BE2C (cell line): Measurements from ENCODE around the gene ACBD6.

Experiments
- DNase-seq: peaks from one replicate; pipeline ENCODE4 v3.0.0-alpha.2; 2020
- H3K27me3 ChIP-seq: fragments of 250-450 bp; sonication (Bioruptor Pico); 2 replicates; pipeline ENCODE4 v1.5.1; 2020; ENCODE audit warnings: mild to moderate bottlenecking
- H3K36me3 ChIP-seq: fragments of 250-450 bp; sonication (Bioruptor Pico); 2 replicates; pipeline ENCODE4 v1.5.1; 2020; ENCODE audit warnings: mild to moderate bottlenecking
- H3K4me1 ChIP-seq: fragments of 250-450 bp; sonication (Bioruptor Pico); 2 replicates; pipeline ENCODE4 v1.5.1; 2020
- H3K4me3 ChIP-seq: 2 replicates; pipeline ENCODE4 v1.5.1; 2011; ENCODE audit warnings: low read depth, low read length
- H3K9me3 ChIP-seq: fragments of 250-450 bp; sonication (Bioruptor Pico); 2 replicates; pipeline ENCODE4 v1.5.1; 2020
- TF ChIP-seq, protein P1 (sequence below): IDR thresholded peaks from 2 replicates; pipeline ENCODE4 v1.5.1; 2012; ENCODE audit warnings: mild to moderate bottlenecking, low read depth, low read length

Gene ACBD6

DNA sequence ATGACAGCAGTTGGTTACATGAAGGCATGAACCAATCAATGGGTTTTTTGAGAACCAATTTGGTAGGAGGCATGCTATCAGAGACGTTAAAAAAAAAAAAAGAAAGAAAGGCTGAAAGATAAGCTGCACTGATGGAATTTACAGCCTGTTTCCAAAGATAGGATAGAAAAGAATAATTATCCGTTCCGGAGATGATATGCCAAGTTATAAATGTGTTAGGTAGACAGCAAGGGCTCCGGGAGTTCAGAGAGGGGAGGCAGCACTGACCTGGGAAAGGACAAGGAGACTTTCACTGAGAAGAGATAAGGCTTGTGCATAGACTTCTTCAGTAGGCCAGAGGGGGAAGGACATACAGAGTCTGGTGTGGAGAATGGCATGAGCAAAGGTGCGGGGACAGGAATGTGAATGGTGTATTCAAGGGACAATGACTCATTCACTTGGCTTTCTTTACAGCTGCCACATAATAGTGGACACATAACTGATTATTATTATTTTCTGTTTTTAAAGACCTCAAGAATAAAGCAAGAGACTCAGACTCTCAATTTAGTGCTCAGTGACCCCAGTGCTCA is 24.8 kb upstream of the ACBD6 start:
- TF ChIP-seq, protein P1, sequence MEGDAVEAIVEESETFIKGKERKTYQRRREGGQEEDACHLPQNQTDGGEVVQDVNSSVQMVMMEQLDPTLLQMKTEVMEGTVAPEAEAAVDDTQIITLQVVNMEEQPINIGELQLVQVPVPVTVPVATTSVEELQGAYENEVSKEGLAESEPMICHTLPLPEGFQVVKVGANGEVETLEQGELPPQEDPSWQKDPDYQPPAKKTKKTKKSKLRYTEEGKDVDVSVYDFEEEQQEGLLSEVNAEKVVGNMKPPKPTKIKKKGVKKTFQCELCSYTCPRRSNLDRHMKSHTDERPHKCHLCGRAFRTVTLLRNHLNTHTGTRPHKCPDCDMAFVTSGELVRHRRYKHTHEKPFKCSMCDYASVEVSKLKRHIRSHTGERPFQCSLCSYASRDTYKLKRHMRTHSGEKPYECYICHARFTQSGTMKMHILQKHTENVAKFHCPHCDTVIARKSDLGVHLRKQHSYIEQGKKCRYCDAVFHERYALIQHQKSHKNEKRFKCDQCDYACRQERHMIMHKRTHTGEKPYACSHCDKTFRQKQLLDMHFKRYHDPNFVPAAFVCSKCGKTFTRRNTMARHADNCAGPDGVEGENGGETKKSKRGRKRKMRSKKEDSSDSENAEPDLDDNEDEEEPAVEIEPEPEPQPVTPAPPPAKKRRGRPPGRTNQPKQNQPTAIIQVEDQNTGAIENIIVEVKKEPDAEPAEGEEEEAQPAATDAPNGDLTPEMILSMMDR: no peak
- Histone ChIP-seq H3K4me1 (peaks cover 4% of the 10 kb centered on the region; the same call in 1 of the 2 replicates), H3K9me3 (no peaks in the 10 kb centered on the region), H3K4me3 (no peak overlapping the region), H3K27me3 (no peaks in the 10 kb centered on the region), H3K36me3 (no peaks in the 10 kb centered on the region)
- no peak for DNase-seq

DNA sequence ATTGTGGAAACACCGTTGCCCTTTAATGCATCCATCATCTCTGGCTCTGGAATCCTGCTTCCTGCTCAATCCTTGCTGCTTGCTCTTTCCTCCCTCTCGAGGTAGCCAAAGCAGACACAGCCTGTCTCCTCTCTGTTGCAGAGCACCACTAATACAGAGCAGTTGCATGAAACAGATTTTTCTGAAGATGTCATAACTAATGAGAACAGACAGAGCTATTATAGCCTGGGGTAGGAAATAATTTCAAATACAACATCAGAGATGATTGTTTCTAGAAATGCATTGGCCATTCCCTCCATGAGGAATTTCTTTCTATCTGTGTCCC is 23.3 kb upstream of the ACBD6 start:
- Histone ChIP-seq H3K4me1 (peaks cover 4% of the 10 kb centered on the region; the same call in 1 of the 2 replicates), H3K27me3 (no peaks in the 10 kb centered on the region), H3K4me3 (no peak overlapping the region), H3K9me3 (no peaks in the 10 kb centered on the region), H3K36me3 (no peaks in the 10 kb centered on the region)
- no peak for DNase-seq
- TF ChIP-seq, protein P1: no peak

DNA sequence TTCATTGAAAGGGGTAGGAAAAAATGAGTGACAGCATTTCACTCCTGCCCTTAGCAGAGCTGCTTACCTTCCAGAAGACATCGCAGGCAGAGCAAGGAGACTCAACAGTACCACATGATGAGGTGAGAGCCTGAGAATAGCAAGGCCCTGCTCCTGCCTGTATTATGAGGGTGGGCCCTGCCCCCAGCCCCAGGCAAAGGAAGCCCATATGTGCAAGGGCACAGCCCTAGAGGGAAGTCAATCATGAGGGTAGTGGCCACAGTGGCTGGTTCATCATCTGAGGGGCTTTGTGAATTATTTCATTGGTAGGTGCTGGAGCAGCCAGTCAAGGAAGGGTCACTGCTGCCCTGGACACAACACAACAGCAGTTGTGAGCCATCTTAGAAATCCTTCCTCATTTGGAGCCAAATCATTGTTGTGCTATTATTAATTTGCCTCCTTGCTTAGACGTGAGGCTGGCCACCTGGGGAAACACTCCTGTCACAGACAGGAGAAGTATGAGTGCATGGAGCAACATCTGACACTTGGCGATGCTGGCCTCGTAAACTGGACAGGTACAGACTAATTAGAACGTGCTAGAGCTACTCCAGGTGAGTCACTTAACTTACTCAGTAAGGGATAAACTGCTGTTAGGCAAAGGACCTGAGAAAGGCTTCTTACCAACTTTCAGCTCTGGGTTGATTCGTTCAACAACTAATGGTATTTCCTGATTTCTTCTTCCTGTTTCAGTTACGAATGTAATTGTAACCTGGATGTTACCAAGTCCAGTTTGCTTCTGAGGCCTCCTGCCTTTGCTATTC is 22.7 kb upstream of the ACBD6 start:
- no peaks in the 10 kb centered on the region for H3K27me3 ChIP-seq
- no peaks in the 10 kb centered on the region for H3K9me3 ChIP-seq
- no peak overlapping the region for H3K4me3 ChIP-seq
- TF ChIP-seq, protein P1: no peak
- DNase-seq: no peak
- no peaks in the 10 kb centered on the region for H3K36me3 ChIP-seq
- peaks cover 4% of the 10 kb centered on the region; the same call in 1 of the 2 replicates for H3K4me1 ChIP-seq

DNA sequence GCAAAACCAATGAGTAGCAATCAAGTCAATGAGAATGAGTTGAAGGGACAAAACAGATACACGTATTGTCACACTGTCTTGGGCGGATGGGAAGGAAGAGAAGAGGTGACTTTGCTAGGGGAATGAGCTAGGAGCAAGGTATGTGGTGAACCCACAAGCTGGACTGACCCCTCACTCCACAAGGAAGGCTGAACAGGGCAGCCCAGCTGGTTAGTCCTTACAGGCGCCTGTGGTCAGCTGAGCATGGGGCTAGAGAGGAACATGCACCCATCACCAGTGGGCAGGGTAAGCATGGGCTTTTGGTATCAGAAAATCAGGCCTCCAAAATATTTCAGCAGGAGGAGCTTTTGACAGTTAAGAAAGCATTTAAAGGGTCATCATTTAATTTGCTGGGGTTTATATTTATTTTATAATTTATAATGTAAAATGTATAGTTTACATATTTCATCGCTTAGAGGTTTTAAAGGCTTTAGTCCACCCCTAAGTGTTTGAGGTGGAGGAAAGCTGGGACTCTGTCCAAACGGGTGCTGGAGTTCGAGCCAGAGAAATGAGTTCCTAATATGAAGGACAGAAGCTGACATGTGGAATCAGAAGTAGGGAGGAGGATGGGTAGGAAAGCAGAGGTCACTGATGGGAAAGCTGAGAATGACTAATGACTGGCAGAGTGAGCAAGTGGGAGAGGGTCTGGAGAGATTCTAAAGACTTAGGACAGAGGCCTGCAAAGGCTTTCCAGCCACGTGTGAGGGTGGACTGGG is 22.0 kb upstream of the ACBD6 start:
- DNase-seq: no peak
- Histone ChIP-seq H3K4me1 (peaks cover 4% of the 10 kb centered on the region; the same call in 1 of the 2 replicates), H3K4me3 (no peak overlapping the region), H3K27me3 (no peaks in the 10 kb centered on the region), H3K36me3 (no peaks in the 10 kb centered on the region), H3K9me3 (no peaks in the 10 kb centered on the region)
- TF ChIP-seq, protein P1: no peak

DNA sequence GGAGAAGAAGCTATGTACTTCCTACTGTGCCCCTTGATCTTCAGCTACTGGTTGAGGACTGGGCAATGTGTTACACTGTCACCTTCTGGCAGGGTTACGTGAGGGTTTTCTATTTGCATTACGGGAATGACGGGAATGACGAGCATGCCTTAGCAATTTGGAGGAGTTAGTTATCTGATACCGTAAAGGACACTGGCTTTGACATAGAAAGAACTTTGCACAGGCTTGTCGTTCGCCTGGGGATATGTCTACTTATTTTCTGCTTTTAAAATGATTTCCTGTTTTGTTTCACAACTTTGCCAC is 19.8 kb upstream of the ACBD6 start:
- Histone ChIP-seq H3K9me3 (no peaks in the 10 kb centered on the region), H3K4me3 (no peak overlapping the region), H3K36me3 (no peaks in the 10 kb centered on the region), H3K4me1 (peaks cover 4% of the 10 kb centered on the region; the same call in 1 of the 2 replicates), H3K27me3 (no peaks in the 10 kb centered on the region)
- no peak for DNase-seq
- TF ChIP-seq, protein P1: no peak
